Fibroblast of skin of abdomen (primary cell): ENCODE measurements around the gene SSBP3.

Experiments
- DNase-seq: peaks from one replicate; pipeline ENCODE4 v3.0.0-alpha.2; 2013

Gene SSBP3

DNA sequence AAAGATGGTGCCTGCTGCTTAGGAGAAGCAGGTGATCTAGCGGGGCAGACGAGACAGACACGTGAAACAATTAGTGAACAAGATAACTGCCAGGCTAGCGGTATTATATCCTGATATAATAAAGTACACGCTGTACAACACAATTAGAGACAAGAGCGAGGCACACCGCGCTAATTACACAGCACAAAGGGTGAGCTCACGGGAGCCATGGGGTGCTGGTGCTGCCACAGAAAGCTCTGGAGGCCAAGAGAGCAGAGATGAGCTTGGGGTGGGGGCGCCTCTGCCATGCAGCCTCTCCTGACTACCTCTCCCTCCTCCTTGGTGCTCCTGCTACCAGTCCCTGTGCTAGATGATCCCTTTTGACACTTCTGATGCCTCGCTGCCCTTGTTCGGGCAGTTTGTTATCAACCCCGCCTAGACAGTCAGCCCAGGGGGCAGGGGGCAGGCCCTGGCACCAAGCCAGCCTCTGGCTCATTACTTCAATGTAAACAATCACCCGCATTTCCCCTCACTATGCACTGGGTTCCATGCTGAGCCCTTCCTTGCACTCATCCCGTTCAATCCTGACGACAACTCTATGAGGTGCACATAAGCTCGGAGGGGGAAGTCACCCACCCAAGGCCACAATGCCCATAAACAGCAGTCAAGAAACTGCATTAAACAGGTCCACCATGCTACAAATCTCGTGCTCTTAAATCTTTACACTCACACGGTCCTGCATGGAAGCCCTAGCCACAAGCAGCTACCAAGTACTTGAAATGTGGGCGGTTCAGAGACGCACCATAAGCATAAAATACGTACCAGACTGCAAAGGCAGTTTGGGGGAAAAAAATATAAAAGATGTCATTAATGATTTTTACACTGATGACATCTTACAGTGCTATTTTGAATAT is 103.0 kb downstream of the SSBP3 start:
- DNase-seq, result no peak

DNA sequence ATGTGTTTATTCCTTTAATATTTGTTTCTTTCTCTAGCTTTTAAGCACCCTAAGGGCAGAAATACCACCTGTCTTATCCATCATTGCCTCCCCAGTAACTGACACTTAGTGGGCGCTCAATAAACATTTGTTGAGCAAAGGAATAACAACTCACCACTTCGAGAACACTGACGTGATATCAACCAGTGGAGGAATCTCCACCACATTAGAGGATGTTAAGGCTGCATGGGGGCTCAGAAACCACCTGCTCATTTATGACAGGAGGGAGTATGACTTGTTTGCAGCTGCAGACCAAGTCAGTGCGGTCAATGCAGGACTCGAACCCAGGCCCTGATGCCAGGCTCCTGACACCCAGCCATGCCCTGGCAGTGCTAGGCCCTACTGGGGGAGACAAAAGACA is 103.6 kb downstream of the SSBP3 start:
- DNase-seq, result no peak

GRCh38 chr1:54301497-54301896 is 104.7 kb downstream of the SSBP3 start:
- no peak for DNase-seq

- no peak for DNase-seq
Observed at GRCh38 chr1:54300401-54300800, 105.8 kb downstream of the SSBP3 start.

- no peak for DNase-seq
Observed at GRCh38 chr1:54299037-54299436, 107.2 kb downstream of the SSBP3 start.

DNA sequence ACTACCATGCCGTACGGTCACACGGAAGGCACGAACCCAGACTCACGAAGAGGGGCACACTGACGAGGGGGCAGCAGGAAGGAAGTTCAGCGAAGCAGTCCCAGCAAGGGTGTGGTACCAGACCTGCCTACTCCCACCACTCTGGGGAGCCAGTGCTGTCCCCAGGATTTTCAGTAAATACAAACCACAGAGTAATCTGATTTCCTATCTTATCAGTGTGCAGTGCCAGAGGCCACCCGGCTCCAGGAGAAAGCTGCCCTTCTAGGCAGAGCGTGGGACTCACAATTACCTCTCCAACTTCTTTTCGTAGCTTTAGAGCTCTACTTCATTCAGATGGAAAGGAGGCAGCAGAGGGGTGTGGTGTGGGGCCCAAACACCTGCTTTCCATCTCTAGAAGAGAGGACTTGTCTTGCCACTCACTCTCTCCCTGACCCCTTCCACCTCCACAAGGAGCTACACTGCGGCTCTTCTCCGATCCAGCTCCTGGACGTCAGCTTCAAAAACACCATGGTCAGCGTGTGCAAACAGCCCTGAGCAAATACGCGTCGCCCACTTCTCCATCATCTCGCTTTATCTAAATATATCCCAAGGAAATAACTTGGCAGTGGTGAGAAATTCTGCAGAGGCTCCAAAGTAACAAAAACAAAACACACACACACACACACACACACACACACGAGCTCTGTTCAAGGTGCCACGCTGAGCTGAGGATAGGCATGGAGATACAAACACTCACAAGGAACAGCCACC is 107.7 kb downstream of the SSBP3 start:
- DNase-seq, result no peak

DNA sequence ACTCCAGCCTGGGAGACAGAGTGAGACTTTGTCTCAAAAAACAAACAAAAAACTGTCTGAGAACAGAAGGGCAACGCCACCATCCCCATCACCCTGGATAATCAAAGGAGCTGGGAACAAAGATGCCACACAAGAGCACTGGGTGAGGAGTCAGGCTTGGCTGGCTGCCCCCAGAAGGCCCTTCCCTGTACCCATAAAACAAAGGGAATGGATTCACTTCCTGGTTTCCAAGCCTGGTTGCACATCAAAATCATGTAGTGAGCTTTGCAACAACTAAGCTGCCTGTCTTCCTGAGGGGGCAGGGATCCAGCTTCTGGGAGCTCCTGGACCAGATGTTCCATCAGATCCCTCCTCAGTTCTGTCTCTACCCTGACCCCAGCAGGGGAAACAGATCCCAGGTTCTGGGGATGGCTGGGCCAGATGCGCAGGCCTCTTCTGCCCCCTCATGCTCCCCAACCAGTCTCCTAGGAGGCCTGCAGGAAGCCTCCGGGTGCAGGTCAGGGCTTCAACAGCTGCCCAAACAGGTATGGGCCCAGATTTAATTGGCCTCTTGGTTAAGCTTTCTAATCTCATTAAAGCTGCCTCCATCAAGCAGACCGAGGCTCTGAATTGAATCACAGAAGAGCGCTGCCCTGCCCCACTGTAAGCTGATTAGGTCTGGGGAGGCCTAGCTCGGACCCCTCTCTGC is 108.5 kb downstream of the SSBP3 start:
- peak; percentile 34 for DNase-seq

DNA sequence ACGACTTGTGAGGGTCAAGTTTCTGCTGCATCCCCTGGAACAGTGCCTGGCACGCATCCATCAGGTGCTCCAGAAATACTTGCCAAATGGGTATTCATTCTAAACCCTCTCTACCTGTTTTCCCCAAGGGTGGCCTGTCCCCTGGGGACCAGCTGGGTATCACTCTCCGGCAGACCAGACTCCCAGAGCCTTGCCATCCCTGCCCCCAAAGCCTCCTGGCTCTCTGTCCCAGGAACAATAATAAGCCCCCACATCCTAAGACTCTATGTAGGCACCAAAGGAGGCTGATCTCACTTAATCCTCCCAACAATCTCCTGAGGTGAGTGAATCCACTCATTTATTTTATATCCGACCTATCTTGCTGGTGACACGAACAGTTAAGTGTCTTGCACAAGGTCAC is 109.5 kb downstream of the SSBP3 start:
- DNase-seq, result no peak

DNA sequence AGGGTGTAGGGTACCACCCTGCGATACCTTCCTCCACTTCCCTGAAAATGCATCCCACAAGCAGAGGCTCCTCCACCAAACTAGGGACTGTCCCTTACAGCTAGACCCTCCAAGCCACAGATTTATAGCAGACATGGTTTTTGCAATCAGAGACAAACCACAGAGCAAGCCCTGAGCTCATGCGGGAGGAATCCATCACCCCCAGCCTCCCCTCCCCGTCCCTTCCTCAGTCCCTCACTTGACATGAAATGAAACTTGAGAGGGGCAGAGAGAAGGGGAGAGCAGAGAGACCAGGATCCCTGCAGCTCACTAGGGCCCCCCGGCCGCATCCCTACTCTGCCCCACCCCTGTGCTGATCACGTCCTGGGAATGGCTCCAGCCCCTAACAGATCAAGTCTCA is 111.3 kb downstream of the SSBP3 start:
- DNase-seq, result peak; percentile 69

GRCh38 chr1:54292002-54292911 is 113.9 kb downstream of the SSBP3 start:
- no peak for DNase-seq

- DNase-seq, result peak; percentile 21
Observed at GRCh38 chr1:54291276-54292001, 114.8 kb downstream of the SSBP3 start.

DNA sequence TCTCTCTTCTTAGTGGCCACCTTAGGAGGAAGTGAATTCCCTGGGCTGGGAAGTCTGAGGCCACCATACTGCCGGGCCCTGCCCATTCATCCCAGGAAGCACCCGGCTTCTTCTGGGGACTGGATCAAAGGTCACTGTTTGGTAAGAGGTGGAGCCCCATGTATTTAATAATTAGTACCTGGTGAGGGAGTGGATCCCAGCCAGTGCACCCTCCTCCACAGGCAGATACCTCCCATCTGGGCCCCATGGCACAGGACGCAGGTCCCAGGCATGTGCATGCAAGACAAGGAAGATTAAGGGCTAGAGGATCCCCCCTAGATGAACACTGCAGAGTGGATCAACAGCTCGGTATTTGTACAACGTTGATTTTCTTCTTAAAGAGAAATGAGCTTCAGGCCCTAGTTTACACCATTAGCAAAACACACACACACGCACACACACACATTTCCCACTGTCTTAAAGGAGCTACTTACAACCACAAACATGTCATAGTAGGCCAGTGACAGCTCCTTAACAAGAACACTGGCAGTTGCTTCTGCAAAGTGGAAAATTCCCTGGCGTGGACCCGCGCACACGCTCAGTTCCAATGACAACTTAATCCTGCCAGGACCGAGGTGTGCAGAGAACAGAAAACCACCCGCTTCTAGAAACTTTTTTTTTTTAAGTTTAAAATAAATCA is 115.5 kb downstream of the SSBP3 start:
- DNase-seq, result peak; percentile 57

DNA sequence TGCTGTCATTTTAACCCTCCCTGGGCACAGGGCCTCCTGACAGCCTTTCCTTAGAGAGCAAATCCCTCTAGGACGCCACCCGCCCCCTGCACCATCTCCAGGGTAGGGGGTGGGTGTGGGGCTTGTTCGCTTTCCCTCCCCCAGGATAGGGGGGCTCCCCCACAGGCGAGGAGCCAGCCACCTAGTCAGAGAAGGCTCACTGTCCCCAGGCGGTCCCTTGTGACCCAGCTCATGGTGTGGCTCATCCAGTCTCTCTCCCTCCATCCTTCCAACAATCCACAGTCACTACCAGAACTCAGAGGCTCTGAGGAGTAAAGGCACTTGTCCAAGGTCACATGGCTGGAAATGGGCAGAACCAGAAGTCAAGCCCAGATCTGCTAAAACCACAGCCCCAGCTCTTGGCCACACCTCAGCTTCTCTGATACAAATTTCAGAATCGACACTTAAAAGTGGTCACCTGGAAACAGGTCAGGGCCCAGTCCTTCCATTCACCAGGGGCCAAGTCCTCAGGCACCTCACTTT is 116.4 kb downstream of the SSBP3 start:
- DNase-seq, result no peak

DNA sequence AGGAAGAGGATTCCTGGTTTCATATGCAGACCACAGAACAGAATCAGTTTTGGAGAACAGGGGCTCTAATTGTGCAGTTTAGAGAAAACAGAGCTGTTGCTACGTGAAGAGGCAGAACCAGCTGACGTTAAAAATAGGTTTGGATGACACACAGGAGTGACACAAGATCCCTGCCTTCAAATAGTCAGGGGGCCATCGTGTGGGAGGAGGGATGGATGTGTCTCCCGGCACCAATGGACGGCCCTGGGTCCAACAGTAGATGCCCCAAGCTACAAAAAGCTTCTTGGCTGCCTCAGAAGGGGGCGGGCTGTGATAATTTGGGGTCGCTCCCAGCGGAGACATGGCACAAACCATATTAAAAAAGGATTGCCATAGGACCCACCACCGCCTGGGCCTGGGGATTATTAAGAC is 118.4 kb downstream of the SSBP3 start:
- DNase-seq, result peak; percentile 45

GRCh38 chr1:54287176-54287650 is 119.0 kb downstream of the SSBP3 start:
- DNase-seq, result peak; percentile 91

GRCh38 chr1:54285815-54286345 is 120.3 kb downstream of the SSBP3 start:
- DNase-seq, result no peak

- DNase-seq, result no peak
Observed at GRCh38 chr1:54284781-54285529, 121.2 kb downstream of the SSBP3 start.

GRCh38 chr1:54283635-54284385 is 122.4 kb downstream of the SSBP3 start:
- no peak for DNase-seq
